CD14-positive monocyte (primary cell): ENCODE measurements around the gene ERICH3. TPM values are rescaled to one million over a fixed set of nuclear protein-coding genes. Genes with fewer than 3 reads are reported as not detected.

ENCODE experiments used
- DNase-seq, 3 donors: peaks; one replicate each; pipeline ENCODE4 v3.0.0-alpha.2; 2011 to 2022
- H2AFZ ChIP-seq: 2 replicates; pipeline ENCODE4 v1.6.0; 2012; ENCODE audit warnings: mild to moderate bottlenecking, low read depth, low read length, inconsistent platforms; ENCODE audit not compliant: insufficient read depth, poor library complexity, severe bottlenecking
- H3K27ac ChIP-seq, 2 donors: 1 replicate in 1 of 2; 2 replicates in 1 of 2; pipeline ENCODE4 v1.5.1; 2012 to 2013; ENCODE audit warnings: low read length in 2 of 2, control low read depth in 1 of 2, inconsistent platforms in 1 of 2, low read depth in 1 of 2, mild to moderate bottlenecking in 1 of 2
- H3K27me3 ChIP-seq, 2 donors: one replicate each; pipeline versions ENCODE4 v1.6.0 to v1.6.1; 2011 to 2013; ENCODE audit warnings: low read length in 2 of 2; ENCODE audit not compliant: control insufficient read depth in 2 of 2, insufficient read depth in 2 of 2
- H3K36me3 ChIP-seq, 2 donors: replicated peaks in 1 of 2; 1 replicate in 1 of 2; 2 replicates in 1 of 2; pipeline versions ENCODE4 v1.5.1 to v1.6.1; 2012 to 2013; ENCODE audit warnings: low read length in 2 of 2, control low read depth in 1 of 2, inconsistent platforms in 1 of 2, mild to moderate bottlenecking in 1 of 2; ENCODE audit not compliant: insufficient read depth in 2 of 2, control insufficient read depth in 1 of 2
- H3K4me1 ChIP-seq, 2 donors: 1 replicate in 1 of 2; 2 replicates in 1 of 2; pipeline versions ENCODE4 v1.5.1 to v1.6.1; 2012 to 2013; ENCODE audit warnings: low read length in 2 of 2, control low read depth in 1 of 2, inconsistent platforms in 1 of 2, mild to moderate bottlenecking in 1 of 2, moderate library complexity in 1 of 2; ENCODE audit not compliant: insufficient read depth in 2 of 2, control insufficient read depth in 1 of 2
- H3K4me2 ChIP-seq: replicated peaks from 2 replicates; pipeline ENCODE3; 2012; ENCODE audit warnings: low read length, moderate library complexity, mild to moderate bottlenecking; ENCODE audit not compliant: poor library complexity, severe bottlenecking; ENCODE audit errors: extremely low read depth
- H3K4me3 ChIP-seq, 3 experiments: fragments of 200-600 bp in 1 of 3; sonication (generic) in 1 of 3; replicated peaks in 1 of 3; 1 replicate in 2 of 3; 2 replicates in 1 of 3; pipeline ENCODE4 v1.5.1; 2011 to 2013; ENCODE audit warnings: low read length in 3 of 3, mild to moderate bottlenecking in 3 of 3, control low read depth in 2 of 3, low read depth in 2 of 3, inconsistent platforms in 1 of 3, moderate library complexity in 1 of 3
- H3K79me2 ChIP-seq: 2 replicates; pipeline ENCODE4 v1.6.0; 2012; ENCODE audit warnings: mild to moderate bottlenecking, control low read depth, inconsistent platforms, low read length, moderate library complexity; ENCODE audit not compliant: insufficient read depth
- H3K9ac ChIP-seq: 2 replicates; pipeline ENCODE4 v1.6.0; 2017; ENCODE audit warnings: low read length, mild to moderate bottlenecking; ENCODE audit not compliant: insufficient read depth, poor library complexity, severe bottlenecking
- H3K9me3 ChIP-seq, 2 donors: replicated peaks in 1 of 2; 1 replicate in 1 of 2; 2 replicates in 1 of 2; pipeline versions ENCODE4 v1.5.1 to v1.6.1; 2012 to 2013; ENCODE audit warnings: low read length in 2 of 2, control low read depth in 1 of 2; ENCODE audit not compliant: control insufficient read depth in 1 of 2, insufficient read depth in 1 of 2
- H4K20me1 ChIP-seq: 2 replicates; pipeline ENCODE4 v1.6.0; 2012; ENCODE audit warnings: mild to moderate bottlenecking, low read length, control low read depth, moderate library complexity; ENCODE audit not compliant: insufficient read depth
- H3K27ac Mint-ChIP-seq, 7 donors: one replicate each; pipeline ENCODE4 v1.8.0; 2020; ENCODE audit warnings: mild to moderate bottlenecking in 7 of 7, mixed read lengths in 7 of 7, moderate library complexity in 6 of 7, inconsistent platforms in 2 of 7
- H3K27me3 Mint-ChIP-seq, 3 donors: one replicate each; pipeline ENCODE4 v1.8.0; 2021 to 2022; ENCODE audit warnings: low read depth in 3 of 3, mild to moderate bottlenecking in 3 of 3, mixed read lengths in 3 of 3, moderate library complexity in 3 of 3, inconsistent platforms in 1 of 3
- H3K36me3 Mint-ChIP-seq, 2 donors: one replicate each; pipeline ENCODE4 v1.8.0; 2020; ENCODE audit warnings: mixed read lengths in 2 of 2, inconsistent platforms in 1 of 2, mild to moderate bottlenecking in 1 of 2
- H3K4me1 Mint-ChIP-seq: one replicate; pipeline ENCODE4 v1.8.0; 2020; ENCODE audit warnings: mild to moderate bottlenecking, mixed read lengths
- H3K4me3 Mint-ChIP-seq, 2 donors: one replicate each; pipeline ENCODE4 v1.8.0; 2020; ENCODE audit warnings: mild to moderate bottlenecking in 2 of 2, mixed read lengths in 2 of 2, moderate library complexity in 1 of 2
- H3K9me3 Mint-ChIP-seq, 7 donors: one replicate each; pipeline ENCODE4 v1.8.0; 2020 to 2022; ENCODE audit warnings: mixed read lengths in 7 of 7, mild to moderate bottlenecking in 6 of 7, moderate library complexity in 6 of 7, inconsistent platforms in 2 of 7
- WGBS: methylation state at CpG from one replicate; pipeline ENCODE4 v1.1.5; 2013; ENCODE audit warnings: missing lambda C conversion rate; ENCODE audit not compliant: insufficient coverage; 5-methylcytosine and 5-hydroxymethylcytosine counted together
- intact Hi-C, 2 donors: fragments of 100-400 bp; cut with micrococcal nuclease; formaldehyde crosslinking; loops; one replicate each; pipeline versions ENCODE4 v1.15.0 to v1.15.1; 2023
- polyA plus RNA-seq, 3 donors: library from polyadenylated mRNA; depleted of rRNA in 1 of 3; unstranded in 2 of 3; stranded (reverse) in 1 of 3; fragments of 300-500 nt in 2 of 3; fragments of >200 nt in 1 of 3; fragmentation: Illumina TruSeq in 2 of 3; gene quantifications; 1 replicate in 2 of 3; 2 replicates in 1 of 3; pipeline ENCODE4 v1.2.3, GENCODE V29; 2012 to 2021
- TF ChIP-seq, protein P1 (sequence below): fragments of 200-600 bp; IDR thresholded peaks from one replicate; pipeline ENCODE4 v1.8.0; 2022; ENCODE audit warnings: antibody characterized with exemption, mild to moderate bottlenecking

The ERICH3 gene
- polyA plus RNA-seq, 3 donors = not detected

DNA sequence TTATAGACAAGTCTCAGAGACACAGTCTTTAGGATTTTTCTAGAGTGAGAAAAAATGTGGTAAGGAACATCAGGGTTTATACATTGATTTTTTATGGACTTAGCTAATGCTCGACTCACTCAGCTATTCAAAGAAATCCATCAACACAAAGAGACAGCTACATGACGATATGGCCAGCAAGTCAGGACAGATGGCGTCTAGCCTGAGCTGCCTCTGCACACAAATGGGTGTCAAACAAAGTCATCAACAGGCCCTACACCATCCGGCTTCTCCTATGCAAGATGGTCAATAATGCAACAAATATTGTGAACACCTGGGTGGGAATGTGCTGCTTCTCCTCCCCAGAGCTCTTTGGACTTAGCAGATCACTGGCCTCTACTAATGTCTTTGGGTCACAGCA is 13.3 kb upstream of the ERICH3 start:
- H3K27ac ChIP-seq = no peak overlapping the region
- H3K4me2 ChIP-seq = no peak overlapping the region
- intact Hi-C loops = no loop called here
- H3K4me1 ChIP-seq = no peaks in the 10 kb centered on the region
- no peak overlapping the region for H3K27ac Mint-ChIP-seq
- no peak for DNase-seq
- WGBS = 81% methylated on average over 3 of the region's 4 CpGs
- H3K27me3 Mint-ChIP-seq = peaks cover 0 to 2% (median 0%) of the 10 kb centered on the region in 3 donors
- H3K9me3 Mint-ChIP-seq = no peaks in the 10 kb centered on the region
- TF ChIP-seq, protein P1, sequence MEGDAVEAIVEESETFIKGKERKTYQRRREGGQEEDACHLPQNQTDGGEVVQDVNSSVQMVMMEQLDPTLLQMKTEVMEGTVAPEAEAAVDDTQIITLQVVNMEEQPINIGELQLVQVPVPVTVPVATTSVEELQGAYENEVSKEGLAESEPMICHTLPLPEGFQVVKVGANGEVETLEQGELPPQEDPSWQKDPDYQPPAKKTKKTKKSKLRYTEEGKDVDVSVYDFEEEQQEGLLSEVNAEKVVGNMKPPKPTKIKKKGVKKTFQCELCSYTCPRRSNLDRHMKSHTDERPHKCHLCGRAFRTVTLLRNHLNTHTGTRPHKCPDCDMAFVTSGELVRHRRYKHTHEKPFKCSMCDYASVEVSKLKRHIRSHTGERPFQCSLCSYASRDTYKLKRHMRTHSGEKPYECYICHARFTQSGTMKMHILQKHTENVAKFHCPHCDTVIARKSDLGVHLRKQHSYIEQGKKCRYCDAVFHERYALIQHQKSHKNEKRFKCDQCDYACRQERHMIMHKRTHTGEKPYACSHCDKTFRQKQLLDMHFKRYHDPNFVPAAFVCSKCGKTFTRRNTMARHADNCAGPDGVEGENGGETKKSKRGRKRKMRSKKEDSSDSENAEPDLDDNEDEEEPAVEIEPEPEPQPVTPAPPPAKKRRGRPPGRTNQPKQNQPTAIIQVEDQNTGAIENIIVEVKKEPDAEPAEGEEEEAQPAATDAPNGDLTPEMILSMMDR = no peak
- no peaks in the 10 kb centered on the region for H3K36me3 Mint-ChIP-seq
- H3K79me2 ChIP-seq = no peaks in the 10 kb centered on the region
- H2AFZ ChIP-seq = no peak overlapping the region
- H3K4me3 ChIP-seq = no peak overlapping the region
- no peaks in the 10 kb centered on the region for H3K36me3 ChIP-seq
- no peaks in the 10 kb centered on the region for H4K20me1 ChIP-seq
- H3K27me3 ChIP-seq = no peaks in the 10 kb centered on the region
- no peaks in the 10 kb centered on the region for H3K4me1 Mint-ChIP-seq
- H3K9ac ChIP-seq = no peak overlapping the region
- no peak overlapping the region for H3K4me3 Mint-ChIP-seq
- no peaks in the 10 kb centered on the region for H3K9me3 ChIP-seq

DNA sequence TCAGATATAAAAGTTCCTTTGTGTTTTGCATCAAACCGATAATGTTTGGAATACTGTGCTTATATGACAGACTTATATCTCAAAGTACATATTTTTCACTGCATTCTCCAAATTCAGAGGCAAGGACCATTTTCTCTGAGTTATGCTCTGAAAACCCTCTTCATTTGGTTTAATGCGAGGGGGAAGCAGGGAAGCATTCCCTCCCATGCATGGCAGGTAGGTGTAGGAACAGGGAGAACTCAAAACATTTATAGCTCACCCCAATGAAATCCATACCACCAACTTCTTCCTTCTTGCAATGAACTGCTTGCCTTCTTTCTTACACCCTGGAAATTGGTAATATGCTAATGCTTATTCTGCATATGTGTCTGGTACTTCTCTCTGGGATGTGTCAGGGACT is 10.7 kb upstream of the ERICH3 start:
- Histone ChIP-seq H4K20me1 (no peaks in the 10 kb centered on the region), H3K4me3 (no peak overlapping the region), H3K9me3 (no peaks in the 10 kb centered on the region), H3K9ac (no peak overlapping the region), H2AFZ (no peak overlapping the region), H3K4me1 (no peaks in the 10 kb centered on the region), H3K27me3 (no peaks in the 10 kb centered on the region), H3K36me3 (no peaks in the 10 kb centered on the region), H3K4me2 (no peak overlapping the region), H3K79me2 (no peaks in the 10 kb centered on the region), H3K27ac (no peak overlapping the region)
- TF ChIP-seq, protein P1 = no peak
- Mint-ChIP-seq H3K27ac (no peak overlapping the region), H3K9me3 (peaks cover 0 to 2% (median 0%) of the 10 kb centered on the region in 7 donors), H3K27me3 (peaks cover 0 to 2% (median 0%) of the 10 kb centered on the region in 3 donors), H3K4me3 (no peak overlapping the region), H3K36me3 (no peaks in the 10 kb centered on the region), H3K4me1 (no peaks in the 10 kb centered on the region)
- intact Hi-C loops = no loop called here
- DNase-seq = no peak
- WGBS = no CpG with 5 or more reads among the region's 2 CpGs
